IMR-90 (cell line): ENCODE measurements around the gene USP36. TPM values are rescaled to one million over a fixed set of nuclear protein-coding genes. Genes with fewer than 3 reads are reported as not detected.

Experiments used
- ATAC-seq: fragments of 200-7000 bp; cut with Tn5 transposase; 2 replicates; pipeline ENCODE4 v1.9.1; 2020; ENCODE audit warnings: low read depth, mild to moderate bottlenecking, moderate library complexity
- BruUV-seq: library from RNA; stranded (reverse); fragments of 400-500 nt; replicated peaks from 2 replicates; lab custom pipeline; 2021; lab: Mats Ljungman, UMichigan
- CTCF ChIA-PET: fragments of 300-600 bp; formaldehyde crosslinking; extraction: SDS; loops from one replicate; lab custom pipeline; 2021; ENCODE audit warnings: antibody characterized with exemption; lab: Yijun Ruan, JAX
- POLR2A ChIA-PET: fragments of 300-600 bp; sonication (Branson Sonifier 250); formaldehyde crosslinking; loops from one replicate; lab custom pipeline; 2022; ENCODE audit warnings: antibody characterized with exemption; ENCODE audit not compliant: unreplicated experiment; lab: Charles Lee
- DNase-seq: peaks from one replicate; pipeline ENCODE4 v3.0.0; 2013
- H2AFZ ChIP-seq: replicated peaks from 2 replicates; pipeline ENCODE3; 2013; ENCODE audit warnings: low read length, mild to moderate bottlenecking; ENCODE audit not compliant: poor library complexity
- H2AK5ac ChIP-seq: 2 replicates; pipeline ENCODE4 v1.6.1; 2013; ENCODE audit warnings: low read depth, low read length, inconsistent platforms
- H2AK9ac ChIP-seq: replicated peaks from 2 replicates; pipeline ENCODE3; 2013; ENCODE audit warnings: mild to moderate bottlenecking, low read depth, low read length, moderate library complexity; ENCODE audit not compliant: poor library complexity
- H2BK120ac ChIP-seq: 2 replicates; pipeline ENCODE4 v1.6.1; 2013; ENCODE audit warnings: low read depth, low read length, inconsistent platforms
- H2BK15ac ChIP-seq: 3 replicates; pipeline ENCODE4 v1.6.1; 2013; ENCODE audit warnings: low read depth, low read length, inconsistent platforms
- H2BK20ac ChIP-seq: 2 replicates; pipeline ENCODE4 v1.6.1; 2013; ENCODE audit warnings: low read depth, mild to moderate bottlenecking, inconsistent platforms, low read length, moderate library complexity
- H2BK5ac ChIP-seq: 2 replicates; pipeline ENCODE4 v1.6.1; 2013; ENCODE audit warnings: mild to moderate bottlenecking, low read depth, low read length, inconsistent platforms; ENCODE audit not compliant: poor library complexity, severe bottlenecking
- H3K14ac ChIP-seq: replicated peaks from 2 replicates; pipeline ENCODE4 v1.6.1; 2013; ENCODE audit warnings: low read depth, low read length, inconsistent platforms
- H3K18ac ChIP-seq: 2 replicates; pipeline ENCODE4 v1.6.1; 2013; ENCODE audit warnings: low read depth, low read length, control low read depth
- H3K23ac ChIP-seq: 2 replicates; pipeline ENCODE4 v1.6.1; 2013; ENCODE audit warnings: low read depth, low read length, inconsistent platforms
- H3K27ac ChIP-seq: 2 replicates; pipeline ENCODE4 v1.5.1; 2013; ENCODE audit warnings: mild to moderate bottlenecking, control low read depth, low read length; ENCODE audit not compliant: insufficient read depth
- H3K27me3 ChIP-seq: 2 replicates; pipeline ENCODE4 v1.6.1; 2013; ENCODE audit warnings: low read length; ENCODE audit not compliant: control insufficient read depth, insufficient read depth
- H3K36me3 ChIP-seq: 2 replicates; pipeline ENCODE4 v1.6.1; 2013; ENCODE audit warnings: low read length, mixed read lengths; ENCODE audit not compliant: control insufficient read depth, insufficient read depth
- H3K4ac ChIP-seq: 2 replicates; pipeline ENCODE4 v1.6.1; 2013; ENCODE audit warnings: low read depth, low read length, inconsistent platforms
- H3K4me1 ChIP-seq: 2 replicates; pipeline ENCODE4 v1.6.1; 2013; ENCODE audit warnings: low read length, mixed read lengths; ENCODE audit not compliant: control insufficient read depth, insufficient read depth
- H3K4me2 ChIP-seq: 2 replicates; pipeline ENCODE4 v1.6.1; 2013; ENCODE audit warnings: low read depth, mild to moderate bottlenecking, control low read depth, low read length, moderate library complexity
- H3K4me3 ChIP-seq: 2 replicates; pipeline ENCODE4 v1.5.1; 2013; ENCODE audit warnings: low read depth, mild to moderate bottlenecking, control low read depth, low read length, moderate library complexity; ENCODE audit not compliant: insufficient read depth
- H3K56ac ChIP-seq: 2 replicates; pipeline ENCODE4 v1.6.1; 2013; ENCODE audit warnings: low read length, inconsistent platforms; ENCODE audit not compliant: insufficient read depth; ENCODE audit errors: extremely low read depth
- H3K79me1 ChIP-seq, 2 experiments: 2 replicates each; pipeline ENCODE4 v1.6.1; 2013; ENCODE audit warnings: low read length in 2 of 2, inconsistent platforms in 1 of 2, low read depth in 1 of 2
- H3K9ac ChIP-seq: 2 replicates; pipeline ENCODE4 v1.6.1; 2013; ENCODE audit warnings: low read depth, low read length, control low read depth
- H3K9me1 ChIP-seq: 2 replicates; pipeline ENCODE4 v1.6.1; 2013; ENCODE audit warnings: low read length, inconsistent platforms; ENCODE audit not compliant: insufficient read depth
- H3K9me3 ChIP-seq: 2 replicates; pipeline ENCODE4 v1.6.1; 2013; ENCODE audit warnings: low read length; ENCODE audit not compliant: control insufficient read depth, insufficient read depth
- H4K20me1 ChIP-seq: 2 replicates; pipeline ENCODE4 v1.6.1; 2013; ENCODE audit warnings: low read length, inconsistent platforms; ENCODE audit not compliant: insufficient read depth
- H4K5ac ChIP-seq: 2 replicates; pipeline ENCODE4 v1.6.1; 2013; ENCODE audit warnings: mild to moderate bottlenecking, low read depth, low read length, control low read depth
- H4K8ac ChIP-seq, 2 experiments: 2 replicates each; pipeline ENCODE4 v1.6.1; 2013; ENCODE audit warnings: low read depth in 2 of 2, low read length in 2 of 2, control low read depth in 1 of 2, inconsistent platforms in 1 of 2
- H4K91ac ChIP-seq: 2 replicates; pipeline ENCODE4 v1.6.1; 2013; ENCODE audit warnings: low read depth, low read length, inconsistent platforms; ENCODE audit not compliant: insufficient read depth
- BHLHE40 ChIP-seq: fragments of 150-350 bp; IDR thresholded peaks from 2 replicates; pipeline ENCODE4 v1.6.1; 2016; ENCODE audit warnings: mild to moderate bottlenecking, low read depth, low read length
- CEBPB ChIP-seq: IDR thresholded peaks from 2 replicates; pipeline ENCODE4 v1.6.1; 2012; ENCODE audit warnings: low read depth, low read length, improper control_type of control experiment
- ELK1 ChIP-seq: fragments of 150-350 bp; IDR thresholded peaks from 2 replicates; pipeline ENCODE4 v1.6.1; 2016; ENCODE audit warnings: low read depth, mild to moderate bottlenecking, low read length, moderate library complexity, borderline replicate concordance
- MAFK ChIP-seq: IDR thresholded peaks from 2 replicates; pipeline ENCODE4 v1.6.1; 2012; ENCODE audit warnings: low read depth, low read length, improper control_type of control experiment
- MAZ ChIP-seq: IDR thresholded peaks from 2 replicates; pipeline ENCODE4 v1.6.1; 2012; ENCODE audit warnings: low read depth, mild to moderate bottlenecking, low read length, improper control_type of control experiment, moderate library complexity, borderline replicate concordance
- RAD21 ChIP-seq: IDR thresholded peaks from 2 replicates; pipeline ENCODE4 v1.6.1; 2012; ENCODE audit warnings: low read length, improper control_type of control experiment
- SMC3 ChIP-seq: fragments of 150-350 bp; IDR thresholded peaks from 2 replicates; pipeline ENCODE4 v1.6.1; 2016; ENCODE audit warnings: low read depth, mild to moderate bottlenecking, antibody characterized with exemption, low read length, moderate library complexity
- USF2 ChIP-seq: fragments of 150-350 bp; IDR thresholded peaks from 2 replicates; pipeline ENCODE4 v1.6.1; 2017; ENCODE audit warnings: mild to moderate bottlenecking, antibody characterized with exemption, low read length, low read depth
- WGBS, 2 experiments: methylation state at CpG; one replicate each; pipeline versions ENCODE4 v1.1.5 to v1.1.7; 2013; ENCODE audit warnings: missing lambda C conversion rate in 2 of 2; ENCODE audit not compliant: insufficient read length in 1 of 2; ENCODE audit errors: extremely low coverage in 2 of 2; 5-methylcytosine and 5-hydroxymethylcytosine counted together
- dilution Hi-C: fragments of 300-500 bp; cut with HindIII; formaldehyde crosslinking; loops from one replicate; pipeline ENCODE4 v1.14.3; 2018; ENCODE audit warnings: low sequenced_read_pairs; ENCODE audit not compliant: unreplicated experiment
- in situ Hi-C: fragments of 300-500 bp; cut with MboI; formaldehyde crosslinking; loops from 3 replicates; pipeline ENCODE4 v1.14.3; 2019; ENCODE audit warnings: low sequenced_read_pairs, inconsistent platforms, mixed read lengths
- intact Hi-C: fragments of 100-400 bp; cut with micrococcal nuclease; formaldehyde crosslinking; loops from 2 replicates; pipeline ENCODE4 v1.10.0; 2022
- polyA plus RNA-seq, 3 experiments: library from polyadenylated mRNA; depleted of rRNA; stranded (reverse); fragments of >200 nt; gene quantifications; 2 replicates each; pipeline ENCODE4 v1.2.3, GENCODE V29; 2012; ENCODE audit warnings: low replicate concordance in 1 of 3
- total RNA-seq: library from RNA; depleted of rRNA; stranded (reverse); fragments of >200 nt; gene quantifications from 2 replicates; pipeline ENCODE4 v1.2.3, GENCODE V29; 2012

The USP36 gene
- total and polyA plus RNA-seq, 2 of the 4 experiments (the other 2 are of a cell fraction): 30.6 to 38.3 TPM

GRCh38 chr17:78765821-78766220 is 74.8 kb downstream of the USP36 start:
- Histone ChIP-seq H4K20me1 (peaks cover 29% of the 10 kb centered on the region), H3K9ac (no peak overlapping the region), H3K14ac (no peak overlapping the region), H2AFZ (no peak overlapping the region), H2BK15ac (no peak overlapping the region), H2BK20ac (no peak overlapping the region), H4K8ac (no peak overlapping the region), H3K27ac (no peak overlapping the region), H2BK120ac (no peak overlapping the region), H3K56ac (no peak overlapping the region), H3K79me1 (peaks cover 50 to 72% of the 10 kb centered on the region in 2 experiments), H4K91ac (no peak overlapping the region), H3K27me3 (no peaks in the 10 kb centered on the region), H3K36me3 (no peaks in the 10 kb centered on the region), H3K23ac (no peak overlapping the region), H3K9me1 (peaks cover 4% of the 10 kb centered on the region; the same call in 1 of the 2 replicates), H2AK5ac (no peak overlapping the region), H4K5ac (no peak overlapping the region), H2AK9ac (no peak overlapping the region), H3K4me1 (0 out of 2 replicates have a peak, but pooled peaks cover 1% of the 10 kb centered on the region), H3K18ac (no peak overlapping the region), H3K4me2 (no peak overlapping the region), H3K9me3 (no peaks in the 10 kb centered on the region), H3K4ac (no peak overlapping the region), H3K4me3 (no peak overlapping the region), H2BK5ac (no peak overlapping the region)
- BruUV-seq: no TSS peak
- in situ Hi-C loops (no loop called here), intact Hi-C loops (no loop called here), dilution Hi-C loops (no loop called here)
- TF ChIP-seq RAD21: no peak
- no peak for TF ChIP-seq USF2
- TF ChIP-seq MAZ: no peak
- TF ChIP-seq ELK1: no peak
- TF ChIP-seq SMC3: no peak
- no peak for TF ChIP-seq CEBPB
- no peak for TF ChIP-seq MAFK
- no peak for TF ChIP-seq BHLHE40
- no CpG with 5 or more reads among the region's 3 CpGs for WGBS, 2 experiments
- ATAC-seq (no peak), DNase-seq (no peak)
- ChIA-PET CTCF (no interaction called here), POLR2A (no interaction called here)
